Measurements from ENCODE around the gene KPNA1.
A peak's percentile ranks its signal among the peaks of the same experiment; 100 is the strongest.

Gene KPNA1

DNA sequence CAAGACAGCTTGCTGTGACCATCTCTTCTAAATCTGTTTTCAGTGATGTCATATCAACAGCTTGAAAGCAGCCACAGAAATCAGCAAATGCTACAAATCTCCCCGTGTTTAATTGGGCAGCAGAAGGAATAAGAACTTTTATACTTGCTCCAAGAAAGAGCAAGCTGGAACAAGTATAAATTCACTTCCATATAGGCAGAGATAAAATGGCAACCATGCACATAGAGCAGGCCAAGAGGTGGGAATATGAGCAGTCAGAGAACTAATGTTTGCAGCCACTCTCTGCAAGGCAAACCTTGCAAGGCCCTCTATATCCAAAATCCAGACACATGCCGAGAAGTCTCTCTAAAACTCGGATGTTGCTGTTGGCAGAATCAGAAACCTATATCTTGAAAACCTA, 33.3 kb upstream of the KPNA1 start:
- no peaks in the 10 kb centered on the region for H3K9me3 Mint-ChIP-seq
- no peak for ATAC-seq (replicated peaks; ENCODE audit: extremely low read depth, poor library complexity, severe bottlenecking)
- no peak overlapping the region for H3K4me3 Mint-ChIP-seq
- no peak overlapping the region for H3K27ac Mint-ChIP-seq (ENCODE audit: low read depth)
- peaks cover 7% of the 10 kb centered on the region for H3K4me1 Mint-ChIP-seq
- H3K27me3 Mint-ChIP-seq: no peaks in the 10 kb centered on the region
- peaks cover 57% of the 10 kb centered on the region for H3K36me3 Mint-ChIP-seq (ENCODE audit: insufficient read depth)
- no peak for DNase-seq (ENCODE audit: low spot score in 2 of 2)

DNA sequence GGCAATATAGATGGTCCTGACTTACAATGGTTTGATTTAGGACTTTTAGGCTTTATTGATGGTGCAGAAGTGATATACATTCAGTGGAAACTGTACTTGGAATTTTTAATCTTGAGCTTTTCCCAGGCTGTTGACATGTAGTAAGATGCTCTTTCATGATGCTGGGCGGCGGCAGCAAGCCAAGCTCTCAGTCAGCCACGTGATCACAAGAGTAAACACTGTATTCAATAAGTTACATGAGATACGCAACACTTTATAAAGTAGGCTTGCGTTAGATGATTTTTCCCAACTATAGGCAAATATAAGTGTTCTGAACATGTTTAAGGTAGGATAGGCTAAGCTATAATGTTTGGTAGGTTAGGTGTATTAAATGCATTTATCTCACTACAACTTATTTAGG, 31.4 kb upstream of the KPNA1 start:
- Mint-ChIP-seq H3K27me3 (no peaks in the 10 kb centered on the region), H3K9me3 (no peaks in the 10 kb centered on the region), H3K27ac (ENCODE audit: low read depth) (no peak overlapping the region), H3K36me3 (ENCODE audit: insufficient read depth) (peaks cover 48% of the 10 kb centered on the region), H3K4me1 (peaks cover 1% of the 10 kb centered on the region), H3K4me3 (no peak overlapping the region)
- ATAC-seq (replicated peaks; ENCODE audit: extremely low read depth, poor library complexity, severe bottlenecking) (no peak), DNase-seq (ENCODE audit: low spot score in 2 of 2) (no peak)

DNA sequence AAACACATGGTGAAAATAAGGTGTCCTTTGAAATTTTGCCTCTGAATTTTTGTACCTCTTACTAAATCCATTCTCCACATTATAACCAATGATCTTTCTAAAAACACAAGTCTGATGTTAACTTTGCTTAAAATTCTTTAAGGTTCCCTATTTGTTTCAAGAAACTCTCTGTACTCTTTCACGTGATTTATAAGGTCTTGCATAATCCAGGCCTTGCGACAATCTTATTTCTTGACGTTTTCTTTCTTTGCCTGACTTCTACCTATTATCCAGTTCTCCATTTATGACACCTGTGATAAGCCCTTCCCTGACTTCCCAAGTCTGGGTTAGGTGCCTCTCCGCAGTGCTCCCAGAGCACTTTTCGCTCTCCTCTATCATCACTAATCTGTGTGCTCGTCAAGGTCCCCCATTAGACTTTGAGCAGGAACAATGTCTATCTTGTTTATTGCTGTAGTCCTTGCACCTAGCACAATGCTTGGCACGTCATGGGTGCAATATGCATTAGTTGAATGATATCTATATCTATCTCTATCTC, 24.3 kb upstream of the KPNA1 start:
- peak overlapping the region; percentile 65 for H3K27ac Mint-ChIP-seq (ENCODE audit: low read depth)
- ATAC-seq (replicated peaks; ENCODE audit: extremely low read depth, poor library complexity, severe bottlenecking): no peak

DNA sequence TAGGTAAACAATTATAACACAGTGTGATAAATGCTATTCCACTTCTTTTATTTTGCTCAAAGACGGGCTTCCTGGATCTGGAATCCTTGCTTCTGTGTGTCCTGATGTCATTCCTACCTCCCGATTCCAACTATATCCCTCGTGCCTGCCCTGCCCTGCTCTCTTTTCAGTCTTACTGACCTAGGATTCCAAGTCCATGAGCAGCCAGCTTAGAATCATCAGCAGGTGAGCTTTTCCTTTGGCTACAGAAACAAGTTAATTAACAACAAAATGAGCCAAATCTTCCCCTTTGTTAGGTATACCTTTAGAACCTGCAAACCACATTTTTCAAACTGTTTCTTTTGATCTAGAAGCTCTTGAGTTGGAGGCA, 21.9 kb upstream of the KPNA1 start:
- no peak for ATAC-seq (replicated peaks; ENCODE audit: extremely low read depth, poor library complexity, severe bottlenecking)
- no peak for DNase-seq (ENCODE audit: low spot score in 2 of 2)
- Mint-ChIP-seq H3K27ac (ENCODE audit: low read depth) (peak overlapping the region; percentile 63), H3K36me3 (ENCODE audit: insufficient read depth) (peaks cover 61% of the 10 kb centered on the region), H3K27me3 (no peaks in the 10 kb centered on the region), H3K4me1 (peaks cover 20% of the 10 kb centered on the region), H3K9me3 (no peaks in the 10 kb centered on the region), H3K4me3 (no peak overlapping the region)

More for the DNA sequence above, 24.3 kb upstream of the KPNA1 start:
- no peaks in the 10 kb centered on the region for H3K9me3 Mint-ChIP-seq
- DNase-seq (ENCODE audit: low spot score in 2 of 2): no peak
- H3K36me3 Mint-ChIP-seq (ENCODE audit: insufficient read depth): peaks cover 56% of the 10 kb centered on the region
- H3K4me1 Mint-ChIP-seq: peaks cover 20% of the 10 kb centered on the region
- H3K27me3 Mint-ChIP-seq: no peaks in the 10 kb centered on the region
- H3K4me3 Mint-ChIP-seq: no peak overlapping the region

- peaks cover 20% of the 10 kb centered on the region for H3K4me1 Mint-ChIP-seq
- no peak for DNase-seq (ENCODE audit: low spot score in 2 of 2)
- H3K4me3 Mint-ChIP-seq: no peak overlapping the region
- H3K36me3 Mint-ChIP-seq (ENCODE audit: insufficient read depth): peaks cover 59% of the 10 kb centered on the region
- H3K9me3 Mint-ChIP-seq: no peaks in the 10 kb centered on the region
- H3K27ac Mint-ChIP-seq (ENCODE audit: low read depth): peak overlapping the region; percentile 63
- H3K27me3 Mint-ChIP-seq: no peaks in the 10 kb centered on the region
- ATAC-seq (replicated peaks; ENCODE audit: extremely low read depth, poor library complexity, severe bottlenecking): no peak
Measured at GRCh38 chr3:122535964-122536631, 21.4 kb upstream of the KPNA1 start.

- Mint-ChIP-seq H3K36me3 (ENCODE audit: insufficient read depth) (peaks cover 58% of the 10 kb centered on the region), H3K27me3 (no peaks in the 10 kb centered on the region), H3K27ac (ENCODE audit: low read depth) (no peak overlapping the region), H3K9me3 (no peaks in the 10 kb centered on the region), H3K4me1 (peaks cover 8% of the 10 kb centered on the region), H3K4me3 (no peak overlapping the region)
- ATAC-seq (replicated peaks; ENCODE audit: extremely low read depth, poor library complexity, severe bottlenecking) (peak; percentile 58), DNase-seq (ENCODE audit: low spot score in 2 of 2) (no peak)
Measured at GRCh38 chr3:122533931-122534334, 19.2 kb upstream of the KPNA1 start.

- H3K9me3 Mint-ChIP-seq: no peaks in the 10 kb centered on the region
- peaks cover 55% of the 10 kb centered on the region for H3K36me3 Mint-ChIP-seq (ENCODE audit: insufficient read depth)
- H3K27me3 Mint-ChIP-seq: no peaks in the 10 kb centered on the region
- H3K4me1 Mint-ChIP-seq: peaks cover 5% of the 10 kb centered on the region
- ATAC-seq (replicated peaks; ENCODE audit: extremely low read depth, poor library complexity, severe bottlenecking) (no peak), DNase-seq (ENCODE audit: low spot score in 2 of 2) (no peak)
- H3K4me3 Mint-ChIP-seq: no peak overlapping the region
- peak overlapping the region; percentile 1 for H3K27ac Mint-ChIP-seq (ENCODE audit: low read depth)
Measured at GRCh38 chr3:122533480-122533879, 18.7 kb upstream of the KPNA1 start.

DNA sequence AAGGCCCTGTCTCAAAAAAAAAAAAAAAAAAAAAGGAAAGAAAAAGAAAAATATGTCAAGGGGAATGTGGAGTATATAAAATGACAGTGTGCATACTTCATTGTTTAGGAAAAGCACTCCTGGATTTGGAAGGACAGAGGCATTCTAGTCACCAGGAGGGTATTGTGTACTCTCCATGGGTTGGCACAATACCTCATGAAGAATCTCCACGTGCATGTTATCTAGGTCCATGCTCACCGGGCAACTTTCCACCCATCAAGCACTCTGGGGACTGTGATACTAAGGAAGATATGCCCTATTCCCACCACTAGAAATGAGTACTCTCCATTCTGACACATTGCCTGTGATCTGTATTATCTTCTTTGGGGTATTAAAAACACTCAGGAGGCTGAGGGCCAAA, 15.4 kb upstream of the KPNA1 start:
- Mint-ChIP-seq H3K4me3 (no peak overlapping the region), H3K9me3 (no peaks in the 10 kb centered on the region), H3K4me1 (no peaks in the 10 kb centered on the region), H3K36me3 (ENCODE audit: insufficient read depth) (peaks cover 32% of the 10 kb centered on the region), H3K27me3 (no peaks in the 10 kb centered on the region), H3K27ac (ENCODE audit: low read depth) (no peak overlapping the region)
- DNase-seq (ENCODE audit: low spot score in 2 of 2) (no peak), ATAC-seq (replicated peaks; ENCODE audit: extremely low read depth, poor library complexity, severe bottlenecking) (no peak)

DNA sequence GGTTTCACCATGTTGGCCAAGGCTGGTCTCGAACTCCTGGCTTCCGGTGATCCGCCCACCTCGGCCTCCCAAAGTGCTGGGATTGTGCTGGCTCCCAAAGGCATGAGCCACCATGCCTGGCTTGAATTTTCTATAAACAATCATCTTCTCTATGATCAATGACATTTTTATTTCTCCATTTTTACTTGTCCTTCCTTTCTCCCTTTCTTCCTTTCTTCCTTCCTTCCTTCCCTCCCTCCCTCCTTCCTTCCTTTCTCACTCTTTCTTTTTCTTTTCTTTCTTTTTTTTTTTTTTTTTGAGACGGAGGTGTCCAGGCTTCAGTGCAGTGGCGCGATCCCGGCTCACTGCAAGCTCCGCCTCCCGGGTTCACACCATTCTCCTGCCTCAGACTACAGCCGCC, 8.6 kb upstream of the KPNA1 start:
- Mint-ChIP-seq H3K36me3 (ENCODE audit: insufficient read depth) (no peaks in the 10 kb centered on the region), H3K4me3 (no peak overlapping the region), H3K27me3 (no peaks in the 10 kb centered on the region), H3K9me3 (no peaks in the 10 kb centered on the region), H3K4me1 (no peaks in the 10 kb centered on the region), H3K27ac (ENCODE audit: low read depth) (no peak overlapping the region)
- DNase-seq (ENCODE audit: low spot score in 2 of 2): no peak
- no peak for ATAC-seq (replicated peaks; ENCODE audit: extremely low read depth, poor library complexity, severe bottlenecking)

DNA sequence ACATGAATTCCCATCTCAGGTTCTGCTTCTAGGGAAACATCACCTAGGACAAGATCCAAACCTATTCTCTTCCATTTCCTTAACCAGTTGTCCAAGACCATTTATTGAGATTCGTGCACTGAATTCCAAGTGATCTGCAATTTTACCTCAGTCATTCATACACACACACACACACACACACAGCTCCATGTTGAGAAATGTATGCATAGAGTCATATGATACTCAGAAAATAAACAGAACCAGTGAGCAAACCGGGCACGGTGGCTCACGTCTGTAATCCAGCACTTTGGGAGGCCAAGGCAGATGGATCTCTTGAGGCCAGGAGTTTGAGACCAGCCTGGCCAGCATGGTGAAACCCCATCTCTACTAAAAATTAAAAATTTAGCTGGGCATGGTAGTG, 6.1 kb upstream of the KPNA1 start:
- no peak overlapping the region for H3K4me3 Mint-ChIP-seq
- no peaks in the 10 kb centered on the region for H3K4me1 Mint-ChIP-seq
- no peaks in the 10 kb centered on the region for H3K27me3 Mint-ChIP-seq
- DNase-seq (ENCODE audit: low spot score in 2 of 2) (no peak), ATAC-seq (replicated peaks; ENCODE audit: extremely low read depth, poor library complexity, severe bottlenecking) (no peak)
- H3K27ac Mint-ChIP-seq (ENCODE audit: low read depth): no peak overlapping the region
- H3K36me3 Mint-ChIP-seq (ENCODE audit: insufficient read depth): no peaks in the 10 kb centered on the region
- no peaks in the 10 kb centered on the region for H3K9me3 Mint-ChIP-seq

- H3K27ac Mint-ChIP-seq (ENCODE audit: low read depth): no peak overlapping the region
- peaks cover 5% of the 10 kb centered on the region for H3K4me1 Mint-ChIP-seq
- no peaks in the 10 kb centered on the region for H3K9me3 Mint-ChIP-seq
- ATAC-seq (replicated peaks; ENCODE audit: extremely low read depth, poor library complexity, severe bottlenecking): no peak
- H3K36me3 Mint-ChIP-seq (ENCODE audit: insufficient read depth): peaks cover 3% of the 10 kb centered on the region
- DNase-seq (ENCODE audit: low spot score in 2 of 2): no peak
- no peaks in the 10 kb centered on the region for H3K27me3 Mint-ChIP-seq
- no peak overlapping the region for H3K4me3 Mint-ChIP-seq
Measured at GRCh38 chr3:122519693-122520092, 5.0 kb upstream of the KPNA1 start.

DNA sequence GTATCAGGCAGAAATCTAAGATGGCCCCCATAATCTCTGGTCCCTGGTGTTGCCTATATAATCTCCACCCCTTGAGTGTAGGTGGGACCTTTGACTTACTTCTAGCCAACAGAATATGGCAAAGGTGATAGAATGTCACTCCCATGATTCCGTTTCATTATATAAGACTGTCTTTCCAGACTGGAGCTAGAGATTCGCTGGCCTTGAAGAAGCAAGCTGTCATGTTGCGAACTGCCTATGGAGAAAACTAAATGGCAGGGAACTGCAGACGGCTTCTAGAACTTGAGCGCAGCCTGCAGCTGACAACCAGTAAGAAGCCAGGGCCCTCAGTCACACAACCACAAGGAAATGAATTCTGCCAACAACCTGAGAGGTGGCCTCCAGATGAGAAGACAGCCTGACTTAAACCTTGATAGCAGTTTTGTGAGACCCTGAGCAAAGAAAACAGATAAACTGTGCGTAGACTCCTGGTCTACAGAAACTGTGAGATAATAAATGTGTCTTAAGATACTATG, 2.2 kb upstream of the KPNA1 start:
- ATAC-seq (replicated peaks; ENCODE audit: extremely low read depth, poor library complexity, severe bottlenecking): no peak
- Mint-ChIP-seq H3K9me3 (no peaks in the 10 kb centered on the region), H3K27me3 (no peaks in the 10 kb centered on the region), H3K4me1 (peaks cover 24% of the 10 kb centered on the region), H3K27ac (ENCODE audit: low read depth) (no peak overlapping the region), H3K4me3 (no peak overlapping the region), H3K36me3 (ENCODE audit: insufficient read depth) (peaks cover 13% of the 10 kb centered on the region)
- DNase-seq (ENCODE audit: low spot score in 2 of 2): no peak

- H3K9me3 Mint-ChIP-seq: no peaks in the 10 kb centered on the region
- H3K4me3 Mint-ChIP-seq: no peak overlapping the region
- no peaks in the 10 kb centered on the region for H3K27me3 Mint-ChIP-seq
- DNase-seq (ENCODE audit: low spot score in 2 of 2) (no peak), ATAC-seq (replicated peaks; ENCODE audit: extremely low read depth, poor library complexity, severe bottlenecking) (no peak)
- H3K36me3 Mint-ChIP-seq (ENCODE audit: insufficient read depth): peaks cover 13% of the 10 kb centered on the region
- H3K4me1 Mint-ChIP-seq: peaks cover 35% of the 10 kb centered on the region
- H3K27ac Mint-ChIP-seq (ENCODE audit: low read depth): no peak overlapping the region
Measured at GRCh38 chr3:122515870-122516269, 1.1 kb upstream of the KPNA1 start.
